Measurements from ENCODE around the gene FAAH.

The FAAH gene

GRCh38 chr1:46394108-46394871 lies at the start of gene FAAH:
Gene FAAH, plus strand, starts transcription at chr1:46394317. Its CDS starts 32 bp downstream, at chr1:46394349.
- no peak for TF ChIP-seq CTCF (IDR thresholded peaks at IDR 0.05)

GRCh38 chr1:46344481-46344880 lies 49.6 kb upstream of the FAAH start:
- no peak for TF ChIP-seq CTCF (IDR thresholded peaks at IDR 0.05)

- no peak for TF ChIP-seq CTCF (IDR thresholded peaks at IDR 0.05)
Observed at GRCh38 chr1:46345281-46345680, 48.8 kb upstream of the FAAH start.

GRCh38 chr1:46352363-46352762 lies 41.8 kb upstream of the FAAH start:
- no peak for TF ChIP-seq CTCF (IDR thresholded peaks at IDR 0.05)

- no peak for TF ChIP-seq CTCF (IDR thresholded peaks at IDR 0.05)
Observed at GRCh38 chr1:46362158-46362557, 32.0 kb upstream of the FAAH start.

- TF ChIP-seq CTCF (IDR thresholded peaks at IDR 0.05), result no peak
Observed at GRCh38 chr1:46363121-46363520, 31.0 kb upstream of the FAAH start.

GRCh38 chr1:46364612-46365011 lies 29.5 kb upstream of the FAAH start:
- no peak for TF ChIP-seq CTCF (IDR thresholded peaks at IDR 0.05)

- no peak for TF ChIP-seq CTCF (IDR thresholded peaks at IDR 0.05)
Observed at GRCh38 chr1:46367072-46367471, 27.0 kb upstream of the FAAH start.
